Progenitor cell of endocrine pancreas (in vitro differentiated cells): ENCODE measurements around the gene CEP97. TPM values are rescaled to one million over a fixed set of nuclear protein-coding genes. Genes with fewer than 3 reads are reported as not detected.

Experiments used
- DNase-seq: peaks from one replicate; pipeline ENCODE4 v3.0.0; 2021; ENCODE audit warnings: low spot score; ENCODE audit not compliant: unreplicated experiment
- H3K27ac Mint-ChIP-seq: 2 replicates; pipeline ENCODE4 v1.8.0; 2021; ENCODE audit warnings: mild to moderate bottlenecking, moderate library complexity, mixed read lengths
- H3K27me3 Mint-ChIP-seq: 2 replicates; pipeline ENCODE4 v1.8.0; 2021; ENCODE audit warnings: mixed read lengths
- H3K36me3 Mint-ChIP-seq: 2 replicates; pipeline ENCODE4 v1.8.0; 2022; ENCODE audit warnings: mixed read lengths; ENCODE audit not compliant: insufficient read depth
- H3K4me1 Mint-ChIP-seq: 2 replicates; pipeline ENCODE4 v1.8.0; 2021; ENCODE audit warnings: low read depth, mixed read lengths
- H3K4me3 Mint-ChIP-seq: 2 replicates; pipeline ENCODE4 v1.8.0; 2021; ENCODE audit warnings: low read depth, mild to moderate bottlenecking, moderate library complexity, mixed read lengths
- H3K9me3 Mint-ChIP-seq: 2 replicates; pipeline ENCODE4 v1.8.0; 2021; ENCODE audit warnings: low read depth, mixed read lengths
- CTCF ChIP-seq: fragments of 200-600 bp; sonication (generic); IDR thresholded peaks from one replicate; pipeline ENCODE4 v1.5.0; 2021; ENCODE audit warnings: antibody characterized with exemption, mild to moderate bottlenecking; ENCODE audit not compliant: unreplicated experiment
- long read RNA-seq: library from polyadenylated mRNA; unstranded; transcript quantifications from one replicate; pipeline ENCODE4 v2.0.0, GENCODE V29; 2020
- total RNA-seq: library from RNA; stranded (reverse); gene quantifications from 2 replicates; pipeline ENCODE4 v1.2.1, GENCODE V29; 2021

The CEP97 gene, protein sequence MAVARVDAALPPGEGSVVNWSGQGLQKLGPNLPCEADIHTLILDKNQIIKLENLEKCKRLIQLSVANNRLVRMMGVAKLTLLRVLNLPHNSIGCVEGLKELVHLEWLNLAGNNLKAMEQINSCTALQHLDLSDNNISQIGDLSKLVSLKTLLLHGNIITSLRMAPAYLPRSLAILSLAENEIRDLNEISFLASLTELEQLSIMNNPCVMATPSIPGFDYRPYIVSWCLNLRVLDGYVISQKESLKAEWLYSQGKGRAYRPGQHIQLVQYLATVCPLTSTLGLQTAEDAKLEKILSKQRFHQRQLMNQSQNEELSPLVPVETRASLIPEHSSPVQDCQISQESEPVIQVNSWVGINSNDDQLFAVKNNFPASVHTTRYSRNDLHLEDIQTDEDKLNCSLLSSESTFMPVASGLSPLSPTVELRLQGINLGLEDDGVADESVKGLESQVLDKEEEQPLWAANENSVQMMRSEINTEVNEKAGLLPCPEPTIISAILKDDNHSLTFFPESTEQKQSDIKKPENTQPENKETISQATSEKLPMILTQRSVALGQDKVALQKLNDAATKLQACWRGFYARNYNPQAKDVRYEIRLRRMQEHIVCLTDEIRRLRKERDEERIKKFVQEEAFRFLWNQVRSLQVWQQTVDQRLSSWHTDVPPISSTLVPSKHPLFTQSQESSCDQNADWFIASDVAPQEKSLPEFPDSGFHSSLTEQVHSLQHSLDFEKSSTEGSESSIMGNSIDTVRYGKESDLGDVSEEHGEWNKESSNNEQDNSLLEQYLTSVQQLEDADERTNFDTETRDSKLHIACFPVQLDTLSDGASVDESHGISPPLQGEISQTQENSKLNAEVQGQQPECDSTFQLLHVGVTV
- total RNA-seq = 21.9 and 24.5 TPM in 2 replicates
- long read RNA-seq, full-length matches to known transcripts = 8 of 39 reads
- long read RNA-seq, partial matches to known transcripts = 22 of 39 reads
- long read RNA-seq, other reads (novel, unspliced or antisense) = 9 of 39 reads

- Mint-ChIP-seq H3K4me1 (peaks cover 6% of the 10 kb centered on the region), H3K36me3 (peaks cover 2% of the 10 kb centered on the region), H3K27me3 (no peaks in the 10 kb centered on the region), H3K9me3 (no peaks in the 10 kb centered on the region), H3K27ac (peak within 1 kb of the TSS; percentile 97), H3K4me3 (peak within 1 kb of the TSS; percentile 100)
- no peak for TF ChIP-seq CTCF
- DNase-seq = peak; percentile 78
These were observed at the start of gene CEP97 for GRCh38 chr3:101724329-101725193. Gene CEP97 (plus strand): TSS chr3:101724614. CDS start chr3:101724677, 63 bp downstream.

- no peak for DNase-seq
- TF ChIP-seq CTCF = no peak
- Mint-ChIP-seq H3K27ac (peak overlapping the region; percentile 98), H3K9me3 (no peaks in the 10 kb centered on the region), H3K36me3 (peaks cover 12% of the 10 kb centered on the region), H3K4me3 (peak overlapping the region; percentile 95), H3K27me3 (no peaks in the 10 kb centered on the region), H3K4me1 (peaks cover 14% of the 10 kb centered on the region)
These were observed 48.7 kb upstream of the CEP97 start for GRCh38 chr3:101675709-101676215.

DNA sequence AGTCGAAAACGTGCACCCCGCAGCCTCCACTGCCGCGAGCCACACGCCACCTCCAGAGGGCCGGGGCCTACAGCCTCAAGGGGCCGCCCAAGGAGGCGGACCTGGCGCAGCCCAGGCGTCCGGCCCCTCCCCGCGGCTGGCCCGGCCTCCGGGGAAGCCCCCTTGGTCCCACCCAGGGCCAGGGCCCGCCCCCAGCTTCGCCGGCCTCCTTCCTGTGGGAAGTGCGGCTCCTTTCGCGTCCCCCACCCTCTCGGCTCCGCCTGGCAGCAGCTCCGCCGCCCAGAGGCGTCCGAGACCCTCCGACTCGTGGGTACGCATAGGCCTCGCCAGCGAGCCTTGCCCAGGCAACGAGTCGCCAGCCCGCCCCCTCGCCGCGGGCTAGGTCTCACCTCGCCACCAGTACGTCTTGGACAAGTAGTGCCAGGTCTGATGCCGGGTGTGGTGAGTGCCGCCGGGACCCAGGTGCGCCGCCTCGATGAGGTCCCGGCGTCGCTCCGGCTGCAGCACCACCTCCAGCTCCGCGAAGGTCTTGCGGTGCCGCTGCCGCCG lies 48.1 kb upstream of the CEP97 start:
- H3K9me3 Mint-ChIP-seq = no peaks in the 10 kb centered on the region
- peak overlapping the region; percentile 95 for H3K4me3 Mint-ChIP-seq
- H3K36me3 Mint-ChIP-seq = peaks cover 15% of the 10 kb centered on the region
- H3K27me3 Mint-ChIP-seq = no peaks in the 10 kb centered on the region
- H3K27ac Mint-ChIP-seq = peak overlapping the region; percentile 98
- H3K4me1 Mint-ChIP-seq = peaks cover 14% of the 10 kb centered on the region
- DNase-seq = peak; percentile 93
- peak; percentile 13 for TF ChIP-seq CTCF

DNA sequence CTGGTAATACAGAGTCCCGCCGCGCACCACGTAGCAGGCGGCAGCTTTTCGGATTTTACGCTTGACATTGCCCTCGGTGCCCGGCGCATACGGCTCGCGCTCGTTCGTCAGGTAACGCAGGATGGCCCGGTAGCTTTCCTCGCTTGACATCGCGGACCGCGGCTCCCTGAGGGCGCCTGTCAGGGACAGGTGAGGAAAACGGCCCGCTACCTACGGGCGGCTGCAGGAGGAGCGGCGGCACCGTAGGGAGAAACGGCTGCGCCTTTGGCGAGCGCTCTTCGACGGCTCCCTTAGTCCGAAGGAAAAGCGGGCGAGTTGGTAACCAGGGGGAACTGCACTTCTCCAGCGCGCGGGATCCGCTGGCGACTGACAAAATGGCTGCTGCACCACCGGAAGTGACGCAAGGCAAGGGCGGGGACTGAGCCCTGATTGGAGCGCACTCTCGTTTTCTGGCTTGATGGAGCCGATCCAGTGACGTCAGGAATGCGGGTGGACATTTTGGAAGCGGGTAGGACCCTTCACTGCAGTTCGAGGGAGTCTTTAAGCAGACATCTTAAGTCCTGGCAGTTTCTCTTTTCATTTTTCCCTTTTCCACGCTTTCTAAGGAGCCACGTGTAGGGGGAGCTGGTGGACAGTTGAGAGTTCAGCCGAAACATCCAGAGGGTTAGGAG lies 47.5 kb upstream of the CEP97 start, which contains the start of gene ZBTB11:
Gene ZBTB11, minus strand, starts transcription at position 368 of the 671 bp plus-strand sequence. Its CDS starts 218 bp downstream, at position 150.
- Mint-ChIP-seq H3K4me3 (peak within 1 kb of the TSS; percentile 95), H3K9me3 (no peaks in the 10 kb centered on the region), H3K4me1 (peaks cover 14% of the 10 kb centered on the region), H3K27ac (peak within 1 kb of the TSS; percentile 98), H3K36me3 (peaks cover 17% of the 10 kb centered on the region), H3K27me3 (no peaks in the 10 kb centered on the region)
- TF ChIP-seq CTCF = peak; percentile 59
- peak; percentile 99 for DNase-seq
